ENCODE data around the gene VWCE.

VWCE gene

GRCh38 chr11:61279934-61280659 lies 15.0 kb downstream of the VWCE start:
- Mint-ChIP-seq H3K4me1 (ENCODE audit: low read depth) (peaks cover 3% of the 10 kb centered on the region), H3K9me3 (no peaks in the 10 kb centered on the region), H3K27ac (no peak overlapping the region), H3K36me3 (ENCODE audit: low read depth) (no peaks in the 10 kb centered on the region), H3K4me3 (no peak overlapping the region), H3K27me3 (ENCODE audit: low read depth) (no peaks in the 10 kb centered on the region)

DNA sequence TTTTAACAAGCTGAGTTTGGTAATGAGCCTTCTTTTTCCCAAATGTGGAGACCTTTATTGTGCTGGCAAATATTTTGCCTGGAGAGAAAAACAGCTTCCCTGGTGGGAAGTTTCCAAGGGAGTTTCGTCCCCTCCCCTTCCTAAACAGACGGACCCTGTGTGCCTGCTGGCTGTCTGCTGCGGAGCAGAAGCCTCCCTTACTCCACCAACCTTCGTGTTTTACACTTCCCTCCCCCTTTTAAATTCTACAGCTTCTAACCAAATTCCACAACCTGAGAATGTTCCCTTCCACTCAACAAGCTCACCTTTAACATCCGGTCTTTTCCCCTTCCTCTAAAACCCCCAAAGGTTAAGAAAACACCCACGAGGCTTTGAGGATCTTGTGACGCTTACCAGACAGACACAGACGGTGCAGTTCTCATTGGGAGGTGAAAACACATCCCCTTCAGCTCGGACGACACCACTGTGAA lies 17.1 kb downstream of the VWCE start:
- Mint-ChIP-seq H3K4me3 (no peak overlapping the region), H3K36me3 (ENCODE audit: low read depth) (no peaks in the 10 kb centered on the region), H3K27me3 (ENCODE audit: low read depth) (no peaks in the 10 kb centered on the region), H3K4me1 (ENCODE audit: low read depth) (peaks cover 3% of the 10 kb centered on the region), H3K27ac (no peak overlapping the region), H3K9me3 (no peaks in the 10 kb centered on the region)

DNA sequence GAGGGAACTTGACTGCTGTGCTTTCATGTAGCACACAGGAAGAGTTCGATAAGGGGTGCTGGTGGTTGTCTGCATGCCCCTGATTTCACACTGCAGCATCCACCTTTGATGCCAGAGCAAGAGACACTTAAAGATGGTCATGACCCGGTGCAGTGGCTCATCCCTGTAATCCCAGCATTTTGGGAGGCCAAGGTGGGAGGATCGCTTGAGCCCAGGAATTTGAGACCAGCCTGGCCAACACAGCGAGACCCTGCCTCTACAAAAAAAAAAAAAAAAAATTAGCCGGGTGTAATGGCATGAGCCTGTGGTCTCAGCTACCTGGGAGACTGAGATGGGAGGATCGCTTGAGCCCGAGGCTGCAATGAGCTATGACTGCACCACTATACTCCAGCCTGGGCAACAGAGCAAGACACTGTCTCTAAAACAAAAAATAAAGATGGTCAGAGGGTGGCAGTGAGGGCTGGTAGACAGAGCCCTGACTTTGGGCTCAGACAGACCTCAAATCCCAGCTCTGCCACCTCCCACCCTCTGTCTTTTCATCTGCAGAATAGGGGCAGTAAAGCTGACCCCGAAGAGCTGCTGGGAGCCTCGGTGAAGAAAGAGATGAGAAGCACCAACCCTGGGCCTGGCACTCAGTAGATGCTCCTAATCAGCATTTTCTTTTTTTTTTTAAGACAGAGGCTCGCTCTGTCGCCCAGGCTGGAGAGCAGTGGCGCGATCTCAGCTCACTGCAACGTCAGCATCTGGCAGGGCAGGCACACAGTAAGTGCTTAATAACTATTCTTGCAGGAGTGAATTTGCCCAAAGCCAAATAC lies 17.7 kb downstream of the VWCE start:
- H3K9me3 Mint-ChIP-seq = no peaks in the 10 kb centered on the region
- no peaks in the 10 kb centered on the region for H3K27me3 Mint-ChIP-seq (ENCODE audit: low read depth)
- no peaks in the 10 kb centered on the region for H3K36me3 Mint-ChIP-seq (ENCODE audit: low read depth)
- H3K4me1 Mint-ChIP-seq (ENCODE audit: low read depth) = peaks cover 3% of the 10 kb centered on the region
- no peak overlapping the region for H3K27ac Mint-ChIP-seq
- no peak overlapping the region for H3K4me3 Mint-ChIP-seq

DNA sequence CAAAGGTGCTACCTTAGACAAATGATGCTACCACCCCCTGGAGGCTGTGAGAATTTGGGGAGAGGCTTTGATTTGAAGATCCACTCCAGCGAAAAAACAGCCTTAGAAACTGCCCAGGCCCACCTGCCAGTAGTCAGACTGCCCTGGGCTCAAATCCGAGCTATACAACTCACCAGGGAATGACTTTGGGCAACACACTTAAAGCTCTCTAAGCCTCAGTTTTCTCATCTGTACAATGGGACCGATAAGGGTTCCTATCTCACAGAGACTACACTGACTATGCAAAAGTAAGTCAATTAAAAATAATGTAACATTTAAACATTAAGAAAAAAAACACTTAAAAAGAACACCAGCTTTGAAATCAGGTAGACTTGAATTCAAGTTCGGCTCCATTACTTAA lies 19.9 kb downstream of the VWCE start:
- no peak overlapping the region for H3K27ac Mint-ChIP-seq
- H3K4me3 Mint-ChIP-seq = no peak overlapping the region
- H3K9me3 Mint-ChIP-seq = no peaks in the 10 kb centered on the region
- no peaks in the 10 kb centered on the region for H3K27me3 Mint-ChIP-seq (ENCODE audit: low read depth)
- peaks cover 4% of the 10 kb centered on the region for H3K4me1 Mint-ChIP-seq (ENCODE audit: low read depth)
- no peaks in the 10 kb centered on the region for H3K36me3 Mint-ChIP-seq (ENCODE audit: low read depth)

GRCh38 chr11:61274084-61274483 lies 21.0 kb downstream of the VWCE start:
- Mint-ChIP-seq H3K4me1 (ENCODE audit: low read depth) (peaks cover 6% of the 10 kb centered on the region), H3K27me3 (ENCODE audit: low read depth) (no peaks in the 10 kb centered on the region), H3K9me3 (no peaks in the 10 kb centered on the region), H3K4me3 (no peak overlapping the region), H3K36me3 (ENCODE audit: low read depth) (no peaks in the 10 kb centered on the region), H3K27ac (no peak overlapping the region)

DNA sequence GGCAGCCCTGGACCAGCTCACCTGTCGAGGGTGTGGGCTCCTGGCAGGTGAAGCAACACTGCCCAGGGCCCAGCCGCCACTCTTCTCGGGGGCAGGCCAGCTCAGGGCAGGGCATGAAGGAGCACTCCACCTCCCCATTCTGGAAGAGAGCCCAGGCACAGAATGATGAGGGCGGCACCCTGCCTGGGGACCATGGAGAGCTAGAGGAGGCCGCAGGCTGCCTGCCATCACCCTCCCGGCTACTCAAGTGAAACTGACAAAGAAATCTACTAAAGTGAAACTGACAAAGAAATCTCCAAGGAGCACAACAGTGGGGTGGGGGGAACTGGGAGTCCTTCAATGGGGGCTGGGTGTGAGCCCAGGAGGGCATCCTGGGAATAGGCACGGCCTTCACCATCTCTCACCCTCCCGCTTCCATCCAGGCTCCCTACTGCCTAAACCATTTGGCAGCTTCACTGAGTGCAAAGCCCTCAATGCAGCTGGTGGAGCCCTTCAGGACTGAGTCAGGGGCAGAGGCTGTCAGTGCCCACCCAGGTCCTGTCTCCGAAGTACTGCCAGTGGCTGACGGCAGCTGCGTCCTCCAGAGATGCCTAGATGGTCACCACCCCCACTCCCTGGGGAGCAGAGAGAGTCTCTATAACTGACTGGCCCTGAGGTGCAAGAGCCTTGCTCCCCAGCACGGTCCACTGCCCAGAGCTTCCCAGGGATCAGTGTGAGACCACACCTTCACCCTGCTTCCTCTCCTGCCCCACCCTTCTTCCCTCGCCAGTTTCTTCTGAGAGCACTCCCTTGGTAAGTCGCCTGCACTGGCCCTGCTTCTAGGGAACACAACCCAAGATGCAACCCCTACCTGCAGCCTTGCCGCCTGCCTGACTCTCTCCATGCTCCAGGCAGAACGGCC lies 21.7 kb downstream of the VWCE start:
- H3K9me3 Mint-ChIP-seq = no peaks in the 10 kb centered on the region
- H3K36me3 Mint-ChIP-seq (ENCODE audit: low read depth) = no peaks in the 10 kb centered on the region
- H3K27ac Mint-ChIP-seq = no peak overlapping the region
- no peaks in the 10 kb centered on the region for H3K27me3 Mint-ChIP-seq (ENCODE audit: low read depth)
- H3K4me3 Mint-ChIP-seq = no peak overlapping the region
- peaks cover 8% of the 10 kb centered on the region for H3K4me1 Mint-ChIP-seq (ENCODE audit: low read depth)

DNA sequence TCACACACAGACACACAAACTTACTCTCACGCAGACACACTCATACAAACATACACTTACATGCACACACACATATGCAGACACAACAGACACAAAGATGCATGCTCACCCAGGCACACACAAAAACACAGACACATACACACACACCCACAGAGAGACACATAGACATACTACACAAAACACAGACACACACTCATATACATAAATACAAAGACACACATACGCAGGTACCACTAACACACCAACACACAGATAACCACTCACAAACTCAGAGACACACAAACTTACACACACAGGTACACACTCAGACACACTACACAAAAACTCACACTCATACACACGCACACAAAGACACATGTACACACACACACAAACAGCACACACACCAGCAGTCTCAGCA lies 22.4 kb downstream of the VWCE start:
- Mint-ChIP-seq H3K9me3 (no peaks in the 10 kb centered on the region), H3K36me3 (ENCODE audit: low read depth) (no peaks in the 10 kb centered on the region), H3K27ac (no peak overlapping the region), H3K27me3 (ENCODE audit: low read depth) (no peaks in the 10 kb centered on the region), H3K4me1 (ENCODE audit: low read depth) (peaks cover 8% of the 10 kb centered on the region), H3K4me3 (no peak overlapping the region)

DNA sequence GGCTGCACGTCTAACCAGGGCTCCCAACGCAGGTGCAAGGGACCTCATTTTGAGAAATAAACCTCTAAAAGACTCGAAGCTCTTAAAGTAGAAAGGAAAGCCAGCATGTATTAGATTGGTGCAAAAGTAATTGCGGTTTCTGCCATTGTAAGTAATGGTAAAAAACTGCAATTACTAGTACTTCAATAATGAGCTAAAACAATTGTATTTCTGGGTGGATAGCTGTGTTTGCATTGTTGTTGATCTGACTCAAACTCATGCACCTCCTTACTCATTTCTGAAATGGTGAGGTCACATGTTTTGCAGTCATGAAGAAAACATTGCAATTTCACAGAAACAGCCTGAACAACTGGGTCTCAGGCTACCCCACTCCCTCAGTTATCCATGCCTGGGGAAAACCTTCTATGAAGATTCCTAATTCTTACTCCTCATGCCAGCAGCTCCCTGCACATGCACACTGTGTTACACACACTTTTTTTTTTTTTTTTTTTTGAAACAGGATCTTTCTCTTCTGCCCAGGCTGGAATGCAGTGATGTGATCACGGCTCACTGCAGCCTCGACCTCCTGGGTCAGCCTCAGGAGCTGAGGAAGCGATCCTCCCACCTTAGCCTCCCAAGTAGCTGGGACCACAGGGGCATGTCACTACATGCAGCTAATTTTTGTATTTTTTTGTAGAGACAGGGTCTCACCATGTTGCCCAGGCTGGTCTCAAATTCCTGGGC lies 24.6 kb downstream of the VWCE start:
- H3K9me3 Mint-ChIP-seq = no peaks in the 10 kb centered on the region
- no peaks in the 10 kb centered on the region for H3K27me3 Mint-ChIP-seq (ENCODE audit: low read depth)
- H3K36me3 Mint-ChIP-seq (ENCODE audit: low read depth) = peaks cover under 1% of the 10 kb centered on the region
- no peak overlapping the region for H3K4me3 Mint-ChIP-seq
- H3K27ac Mint-ChIP-seq = peak overlapping the region; percentile 78
- peaks cover 8% of the 10 kb centered on the region for H3K4me1 Mint-ChIP-seq (ENCODE audit: low read depth)

- Mint-ChIP-seq H3K4me1 (ENCODE audit: low read depth) (peaks cover 8% of the 10 kb centered on the region), H3K9me3 (no peaks in the 10 kb centered on the region), H3K27me3 (ENCODE audit: low read depth) (no peaks in the 10 kb centered on the region), H3K4me3 (no peak overlapping the region), H3K27ac (no peak overlapping the region), H3K36me3 (ENCODE audit: low read depth) (peaks cover 2% of the 10 kb centered on the region)
Measured at GRCh38 chr11:61268588-61269250, 26.4 kb downstream of the VWCE start.

- Mint-ChIP-seq H3K36me3 (ENCODE audit: low read depth) (peaks cover 2% of the 10 kb centered on the region), H3K4me3 (no peak overlapping the region), H3K9me3 (no peaks in the 10 kb centered on the region)
Measured at GRCh38 chr11:61267437-61267841, 27.7 kb downstream of the VWCE start.

GRCh38 chr11:61266602-61267001 lies 28.5 kb downstream of the VWCE start:
- Mint-ChIP-seq H3K36me3 (ENCODE audit: low read depth) (peaks cover 2% of the 10 kb centered on the region), H3K9me3 (no peaks in the 10 kb centered on the region), H3K4me1 (ENCODE audit: low read depth) (peaks cover 8% of the 10 kb centered on the region), H3K27ac (no peak overlapping the region), H3K4me3 (no peak overlapping the region), H3K27me3 (ENCODE audit: low read depth) (no peaks in the 10 kb centered on the region)

More at GRCh38 chr11:61267437-61267841, 27.7 kb downstream of the VWCE start:
- Mint-ChIP-seq H3K27me3 (ENCODE audit: low read depth) (no peaks in the 10 kb centered on the region), H3K27ac (no peak overlapping the region), H3K4me1 (ENCODE audit: low read depth) (peaks cover 8% of the 10 kb centered on the region)

GRCh38 chr11:61265357-61265756 lies 29.8 kb downstream of the VWCE start:
- Mint-ChIP-seq H3K4me1 (ENCODE audit: low read depth) (peaks cover 6% of the 10 kb centered on the region), H3K27me3 (ENCODE audit: low read depth) (no peaks in the 10 kb centered on the region), H3K9me3 (no peaks in the 10 kb centered on the region), H3K4me3 (no peak overlapping the region), H3K27ac (no peak overlapping the region), H3K36me3 (ENCODE audit: low read depth) (peaks cover 2% of the 10 kb centered on the region)

GRCh38 chr11:61264795-61265194 lies 30.3 kb downstream of the VWCE start:
- peaks cover 2% of the 10 kb centered on the region for H3K36me3 Mint-ChIP-seq (ENCODE audit: low read depth)
- peaks cover 2% of the 10 kb centered on the region for H3K4me1 Mint-ChIP-seq (ENCODE audit: low read depth)
- no peak overlapping the region for H3K27ac Mint-ChIP-seq
- no peaks in the 10 kb centered on the region for H3K27me3 Mint-ChIP-seq (ENCODE audit: low read depth)
- H3K9me3 Mint-ChIP-seq = no peaks in the 10 kb centered on the region
- no peak overlapping the region for H3K4me3 Mint-ChIP-seq

Measured in T-helper 1 cell treated with Interleukin-12 subunit alpha and Interleukin-12 subunit beta and Interleukin-4 antibody, amounts not matched to agents 30 μg/mL and 1 μg/mL, for 36 hours (primary cell).